Left lung (tissue), 10 donors: ENCODE data around the gene GDPD5. TPM values are rescaled to one million over a fixed set of nuclear protein-coding genes. Genes with fewer than 3 reads are reported as not detected.

Experiments used
- ATAC-seq: fragments of 200-7000 bp; cut with Tn5 transposase; one replicate; pipeline ENCODE4 v1.9.1; 2020; ENCODE audit warnings: moderate library complexity
- DNase-seq, 4 donors: peaks; one replicate each; pipeline ENCODE4 v3.0.0-alpha.2; 2013 to 2020
- H3K27ac ChIP-seq, 2 donors: fragments of 200-600 bp; sonication (generic) in 1 of 2; one replicate each; pipeline versions ENCODE4 v1.5.0 to v1.8.0; 2020 to 2021
- H3K27me3 ChIP-seq, 2 donors: fragments of 200-600 bp; sonication (generic) in 1 of 2; one replicate each; pipeline versions ENCODE4 v1.5.0 to v1.8.0; 2020 to 2021
- H3K36me3 ChIP-seq, 2 donors: fragments of 200-600 bp; sonication (generic) in 1 of 2; one replicate each; pipeline versions ENCODE4 v1.5.0 to v1.8.0; 2020 to 2021
- H3K4me1 ChIP-seq, 2 donors: fragments of 200-600 bp; one replicate each; pipeline ENCODE4 v1.8.0; 2021
- H3K4me3 ChIP-seq, 2 donors: fragments of 200-600 bp; sonication (generic) in 1 of 2; one replicate each; pipeline versions ENCODE4 v1.5.0 to v1.8.0; 2020 to 2021; ENCODE audit warnings: mild to moderate bottlenecking in 1 of 2
- H3K9me3 ChIP-seq, 2 donors: fragments of 200-600 bp; sonication (generic) in 1 of 2; one replicate each; pipeline versions ENCODE4 v1.5.0 to v1.8.0; 2020 to 2021
- intact Hi-C, 2 donors: fragments of 100-400 bp; cut with DNase I; formaldehyde crosslinking; loops; one replicate each; pipeline versions ENCODE4 v1.11.2 to v1.14.2; 2022
- polyA plus RNA-seq, 6 donors: library from polyadenylated mRNA; unstranded; fragments of 120-200 nt; gene quantifications; one replicate each; pipeline ENCODE4 v1.2.1, GENCODE V29; 2013; ENCODE audit not compliant: insufficient read length in 6 of 6
- total RNA-seq, 2 donors: library from RNA; stranded (reverse); fragmentation: NEBNext Ultra II Directional; extraction: Animal tissue kit (Norgen Biotek cat#: 25700); gene quantifications; one replicate each; pipeline ENCODE4 v1.2.1, GENCODE V29; 2021
- TF ChIP-seq, protein P1 (sequence below), 2 donors: fragments of 200-600 bp; sonication (generic) in 1 of 2; IDR thresholded peaks; one replicate each; pipeline versions ENCODE4 v1.5.0 to v1.8.0; 2021; ENCODE audit warnings: antibody characterized with exemption in 2 of 2
- donor health status: DM: no; HTN: yes; CAD: no.
- donor health status: DM: no; HTN: no; CAD: no.

The GDPD5 gene
- total and polyA plus RNA-seq, 8 donors, result 10.5 to 34.8 (median 27.6) TPM

DNA sequence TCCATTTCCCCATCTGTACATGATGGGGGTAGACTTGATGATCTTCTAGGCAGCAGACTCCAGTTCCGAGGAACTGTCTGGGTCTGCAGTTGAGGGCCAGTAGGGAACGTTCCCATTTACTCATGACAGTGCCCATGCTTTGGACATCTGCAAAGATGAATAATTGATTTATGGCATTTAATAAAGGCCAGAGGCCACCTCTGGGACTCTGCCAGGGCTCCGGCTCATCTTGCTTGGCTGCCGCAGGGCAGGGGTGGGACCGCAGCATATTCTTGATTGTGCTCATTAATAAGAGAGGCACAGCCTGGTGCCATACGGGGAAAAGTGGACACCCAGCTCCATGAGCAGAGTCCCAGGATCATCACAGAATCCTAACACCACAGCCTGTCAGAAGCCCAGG, 64.6 kb downstream of the GDPD5 start:
- intact Hi-C loops, result no loop called here
- Histone ChIP-seq H3K27me3 (no peaks in the 10 kb centered on the region), H3K9me3 (no peaks in the 10 kb centered on the region), H3K36me3 (no peaks in the 10 kb centered on the region), H3K27ac (no peak overlapping the region), H3K4me1 (peaks cover 0 to 5% of the 10 kb centered on the region in 2 donors), H3K4me3 (no peak overlapping the region)
- TF ChIP-seq, protein P1, sequence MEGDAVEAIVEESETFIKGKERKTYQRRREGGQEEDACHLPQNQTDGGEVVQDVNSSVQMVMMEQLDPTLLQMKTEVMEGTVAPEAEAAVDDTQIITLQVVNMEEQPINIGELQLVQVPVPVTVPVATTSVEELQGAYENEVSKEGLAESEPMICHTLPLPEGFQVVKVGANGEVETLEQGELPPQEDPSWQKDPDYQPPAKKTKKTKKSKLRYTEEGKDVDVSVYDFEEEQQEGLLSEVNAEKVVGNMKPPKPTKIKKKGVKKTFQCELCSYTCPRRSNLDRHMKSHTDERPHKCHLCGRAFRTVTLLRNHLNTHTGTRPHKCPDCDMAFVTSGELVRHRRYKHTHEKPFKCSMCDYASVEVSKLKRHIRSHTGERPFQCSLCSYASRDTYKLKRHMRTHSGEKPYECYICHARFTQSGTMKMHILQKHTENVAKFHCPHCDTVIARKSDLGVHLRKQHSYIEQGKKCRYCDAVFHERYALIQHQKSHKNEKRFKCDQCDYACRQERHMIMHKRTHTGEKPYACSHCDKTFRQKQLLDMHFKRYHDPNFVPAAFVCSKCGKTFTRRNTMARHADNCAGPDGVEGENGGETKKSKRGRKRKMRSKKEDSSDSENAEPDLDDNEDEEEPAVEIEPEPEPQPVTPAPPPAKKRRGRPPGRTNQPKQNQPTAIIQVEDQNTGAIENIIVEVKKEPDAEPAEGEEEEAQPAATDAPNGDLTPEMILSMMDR (IDR thresholded peaks at IDR 0.05), result no peak
- ATAC-seq (no peak), DNase-seq (peak in 1 of 4 donors; percentile 39)

DNA sequence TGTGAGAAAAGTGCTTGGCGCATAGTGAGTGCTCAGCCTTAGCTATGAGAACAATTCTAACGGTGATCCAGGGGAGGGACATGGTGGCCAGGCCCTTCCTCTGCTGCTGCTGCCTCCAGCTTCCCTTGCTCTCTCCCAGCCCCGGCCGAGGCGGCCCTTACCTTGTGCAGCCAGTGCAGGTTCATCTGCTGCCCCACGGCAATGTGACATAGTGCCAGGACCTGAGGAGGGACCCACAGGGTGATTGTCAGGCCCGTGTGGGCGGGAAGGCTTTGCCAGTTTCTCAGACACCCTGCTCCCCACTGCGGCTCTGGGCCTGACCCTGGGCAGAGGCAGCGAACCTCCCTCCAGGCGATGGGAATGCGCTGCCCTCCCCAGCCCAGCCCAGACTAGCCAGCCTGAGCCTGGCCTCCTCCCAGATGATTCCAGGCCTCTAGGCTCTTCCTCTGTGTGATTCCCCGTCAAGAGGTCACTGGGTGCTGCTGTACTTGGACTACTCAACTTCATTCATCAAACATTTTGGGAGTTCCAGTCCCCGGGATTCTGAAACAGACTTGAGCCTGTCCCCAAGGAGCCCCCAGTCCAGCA, 69.1 kb downstream of the GDPD5 start:
- TF ChIP-seq, protein P1 (IDR thresholded peaks at IDR 0.05), result no peak
- H3K4me3 ChIP-seq, result no peak overlapping the region
- no peaks in the 10 kb centered on the region for H3K9me3 ChIP-seq
- DNase-seq (peak in 1 of 4 donors; percentile 70), ATAC-seq (no peak)
- H3K27ac ChIP-seq, result no peak overlapping the region
- H3K36me3 ChIP-seq, result no peaks in the 10 kb centered on the region
- H3K27me3 ChIP-seq, result no peaks in the 10 kb centered on the region
- intact Hi-C loops, result no loop called here
- H3K4me1 ChIP-seq, result peaks cover 0 to 5% of the 10 kb centered on the region in 2 donors

- intact Hi-C loops, result no loop called here
- TF ChIP-seq, protein P1 (IDR thresholded peaks at IDR 0.05), result no peak
- H3K27ac ChIP-seq, result no peak overlapping the region
- H3K4me3 ChIP-seq, result no peak overlapping the region
- no peaks in the 10 kb centered on the region for H3K27me3 ChIP-seq
- DNase-seq (peak in 1 of 4 donors; percentile 29), ATAC-seq (no peak)
- H3K4me1 ChIP-seq, result peaks cover 0 to 5% of the 10 kb centered on the region in 2 donors
- H3K36me3 ChIP-seq, result no peaks in the 10 kb centered on the region
- no peaks in the 10 kb centered on the region for H3K9me3 ChIP-seq
These were observed 70.8 kb downstream of the GDPD5 start for GRCh38 chr11:75454987-75455386.

- DNase-seq, result peak in 1 of 4 donors; percentile 13
- no peaks in the 10 kb centered on the region for H3K36me3 ChIP-seq
- no peak overlapping the region for H3K4me3 ChIP-seq
- H3K4me1 ChIP-seq, result peaks cover 0 to 5% of the 10 kb centered on the region in 2 donors
- TF ChIP-seq, protein P1 (IDR thresholded peaks at IDR 0.05), result no peak
- no peaks in the 10 kb centered on the region for H3K27me3 ChIP-seq
- no peaks in the 10 kb centered on the region for H3K9me3 ChIP-seq
- no peak overlapping the region for H3K27ac ChIP-seq
- intact Hi-C loops, result no loop called here
- no peak for ATAC-seq
These were observed 71.7 kb downstream of the GDPD5 start for GRCh38 chr11:75453916-75454655.
